ENCODE measurements around the gene SLC29A1.

SLC29A1 gene

GRCh38 chr6:44277763-44278162, 54.4 kb downstream of the SLC29A1 start:
- no peak for DNase-seq (ENCODE audit: low read depth in 1 of 2, low spot score in 1 of 2)
- no peak for TF ChIP-seq JUND (IDR thresholded peaks at IDR 0.05; ENCODE audit: low read depth)
- in situ Hi-C loops (cut with HindIII; ENCODE audit: low pct_unique_long_range_greater_than_20kb, low sequenced_read_pairs): no loop called here

- in situ Hi-C loops (cut with HindIII; ENCODE audit: low pct_unique_long_range_greater_than_20kb, low sequenced_read_pairs): no loop called here
- no peak for TF ChIP-seq JUND (IDR thresholded peaks at IDR 0.05; ENCODE audit: low read depth)
- no peak for DNase-seq (ENCODE audit: low read depth in 1 of 2, low spot score in 1 of 2)
Observed at GRCh38 chr6:44278315-44278714, 54.9 kb downstream of the SLC29A1 start.

GRCh38 chr6:44278774-44279697, 55.6 kb downstream of the SLC29A1 start:
- DNase-seq (ENCODE audit: low read depth in 1 of 2, low spot score in 1 of 2): no peak

More at GRCh38 chr6:44278774-44279697, 55.6 kb downstream of the SLC29A1 start:
- in situ Hi-C loops (cut with HindIII; ENCODE audit: low pct_unique_long_range_greater_than_20kb, low sequenced_read_pairs): no loop called here
- TF ChIP-seq JUND (IDR thresholded peaks at IDR 0.05; ENCODE audit: low read depth): no peak

Measured in T47D (cell line).